ENCODE data around the gene FA2H. TPM values are rescaled to one million over a fixed set of nuclear protein-coding genes. Genes with fewer than 3 reads are reported as not detected.
A peak's percentile ranks its signal among the peaks of the same experiment; 100 is the strongest.

FA2H gene
- total and polyA plus RNA-seq, 2 of the 13 experiments (the other 11 are each of a cell fraction or from before 2014, with no cell fraction given), result 0.20 TPM; not detected in 1

- TF ChIP-seq, protein P1, sequence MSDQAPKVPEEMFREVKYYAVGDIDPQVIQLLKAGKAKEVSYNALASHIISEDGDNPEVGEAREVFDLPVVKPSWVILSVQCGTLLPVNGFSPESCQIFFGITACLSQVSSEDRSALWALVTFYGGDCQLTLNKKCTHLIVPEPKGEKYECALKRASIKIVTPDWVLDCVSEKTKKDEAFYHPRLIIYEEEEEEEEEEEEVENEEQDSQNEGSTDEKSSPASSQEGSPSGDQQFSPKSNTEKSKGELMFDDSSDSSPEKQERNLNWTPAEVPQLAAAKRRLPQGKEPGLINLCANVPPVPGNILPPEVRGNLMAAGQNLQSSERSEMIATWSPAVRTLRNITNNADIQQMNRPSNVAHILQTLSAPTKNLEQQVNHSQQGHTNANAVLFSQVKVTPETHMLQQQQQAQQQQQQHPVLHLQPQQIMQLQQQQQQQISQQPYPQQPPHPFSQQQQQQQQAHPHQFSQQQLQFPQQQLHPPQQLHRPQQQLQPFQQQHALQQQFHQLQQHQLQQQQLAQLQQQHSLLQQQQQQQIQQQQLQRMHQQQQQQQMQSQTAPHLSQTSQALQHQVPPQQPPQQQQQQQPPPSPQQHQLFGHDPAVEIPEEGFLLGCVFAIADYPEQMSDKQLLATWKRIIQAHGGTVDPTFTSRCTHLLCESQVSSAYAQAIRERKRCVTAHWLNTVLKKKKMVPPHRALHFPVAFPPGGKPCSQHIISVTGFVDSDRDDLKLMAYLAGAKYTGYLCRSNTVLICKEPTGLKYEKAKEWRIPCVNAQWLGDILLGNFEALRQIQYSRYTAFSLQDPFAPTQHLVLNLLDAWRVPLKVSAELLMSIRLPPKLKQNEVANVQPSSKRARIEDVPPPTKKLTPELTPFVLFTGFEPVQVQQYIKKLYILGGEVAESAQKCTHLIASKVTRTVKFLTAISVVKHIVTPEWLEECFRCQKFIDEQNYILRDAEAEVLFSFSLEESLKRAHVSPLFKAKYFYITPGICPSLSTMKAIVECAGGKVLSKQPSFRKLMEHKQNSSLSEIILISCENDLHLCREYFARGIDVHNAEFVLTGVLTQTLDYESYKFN (CRISPR knock-in tag; conservative IDR thresholded peaks at IDR 0.05), result 0 out of 2 replicates have a peak, but pooled peaks have one; percentile 27
- TF ChIP-seq RELA (CRISPR knock-in tag; IDR thresholded peaks at IDR 0.05) (no peak), ZNF10 (CRISPR knock-in tag; IDR thresholded peaks at IDR 0.05; ENCODE audit: borderline replicate concordance, low read depth) (no peak), ZNF205 (CRISPR knock-in tag; IDR thresholded peaks at IDR 0.05) (no peak), SP1 (IDR thresholded peaks at IDR 0.05) (no peak), SP1 (CRISPR knock-in tag; IDR thresholded peaks at IDR 0.05) (no peak), SMC3 (IDR thresholded peaks at IDR 0.05; ENCODE audit: low read length) (no peak), TSC22D2 (CRISPR knock-in tag; IDR thresholded peaks at IDR 0.05; ENCODE audit: borderline replicate concordance) (0 out of 2 replicates have a peak, but pooled peaks have one; percentile 42), ZNF816 (CRISPR knock-in tag; IDR thresholded peaks at IDR 0.05; ENCODE audit: borderline replicate concordance) (0 out of 2 replicates have a peak, but pooled peaks have one; percentile 10), ZNF782 (CRISPR knock-in tag; IDR thresholded peaks at IDR 0.05; ENCODE audit: borderline replicate concordance) (no peak), SPEN (CRISPR knock-in tag; IDR thresholded peaks at IDR 0.05; ENCODE audit: low read depth) (no peak), NFYC (CRISPR knock-in tag; IDR thresholded peaks at IDR 0.05) (no peak), ZNF569 (CRISPR knock-in tag; IDR thresholded peaks at IDR 0.05; ENCODE audit: borderline replicate concordance) (no peak), ARNT2 (CRISPR knock-in tag; IDR thresholded peaks at IDR 0.05; ENCODE audit: low read depth) (no peak), MTERF4 (CRISPR knock-in tag; IDR thresholded peaks at IDR 0.05) (no peak), NFRKB (IDR thresholded peaks at IDR 0.05) (no peak), SRF (IDR thresholded peaks at IDR 0.05; ENCODE audit: low read depth, low read length) (no peak), DRAP1 (CRISPR knock-in tag; IDR thresholded peaks at IDR 0.05) (no peak; the same call in 1 of the 2 replicates), HMG20B (CRISPR knock-in tag; conservative IDR thresholded peaks at IDR 0.05) (no peak)
- TF ChIP-seq, protein P2, sequence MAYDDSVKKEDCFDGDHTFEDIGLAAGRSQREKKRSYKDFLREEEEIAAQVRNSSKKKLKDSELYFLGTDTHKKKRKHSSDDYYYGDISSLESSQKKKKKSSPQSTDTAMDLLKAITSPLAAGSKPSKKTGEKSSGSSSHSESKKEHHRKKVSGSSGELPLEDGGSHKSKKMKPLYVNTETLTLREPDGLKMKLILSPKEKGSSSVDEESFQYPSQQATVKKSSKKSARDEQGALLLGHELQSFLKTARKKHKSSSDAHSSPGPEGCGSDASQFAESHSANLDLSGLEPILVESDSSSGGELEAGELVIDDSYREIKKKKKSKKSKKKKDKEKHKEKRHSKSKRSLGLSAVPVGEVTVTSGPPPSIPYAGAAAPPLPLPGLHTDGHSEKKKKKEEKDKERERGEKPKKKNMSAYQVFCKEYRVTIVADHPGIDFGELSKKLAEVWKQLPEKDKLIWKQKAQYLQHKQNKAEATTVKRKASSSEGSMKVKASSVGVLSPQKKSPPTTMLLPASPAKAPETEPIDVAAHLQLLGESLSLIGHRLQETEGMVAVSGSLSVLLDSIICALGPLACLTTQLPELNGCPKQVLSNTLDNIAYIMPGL (CRISPR knock-in tag; IDR thresholded peaks at IDR 0.05; ENCODE audit: borderline replicate concordance in 1 of 2, low read depth in 1 of 2), result 0 out of 4 replicates have a peak, but pooled peaks of 1 of the 2 experiments have one; percentile 31
- TF ChIP-seq, protein P3, sequence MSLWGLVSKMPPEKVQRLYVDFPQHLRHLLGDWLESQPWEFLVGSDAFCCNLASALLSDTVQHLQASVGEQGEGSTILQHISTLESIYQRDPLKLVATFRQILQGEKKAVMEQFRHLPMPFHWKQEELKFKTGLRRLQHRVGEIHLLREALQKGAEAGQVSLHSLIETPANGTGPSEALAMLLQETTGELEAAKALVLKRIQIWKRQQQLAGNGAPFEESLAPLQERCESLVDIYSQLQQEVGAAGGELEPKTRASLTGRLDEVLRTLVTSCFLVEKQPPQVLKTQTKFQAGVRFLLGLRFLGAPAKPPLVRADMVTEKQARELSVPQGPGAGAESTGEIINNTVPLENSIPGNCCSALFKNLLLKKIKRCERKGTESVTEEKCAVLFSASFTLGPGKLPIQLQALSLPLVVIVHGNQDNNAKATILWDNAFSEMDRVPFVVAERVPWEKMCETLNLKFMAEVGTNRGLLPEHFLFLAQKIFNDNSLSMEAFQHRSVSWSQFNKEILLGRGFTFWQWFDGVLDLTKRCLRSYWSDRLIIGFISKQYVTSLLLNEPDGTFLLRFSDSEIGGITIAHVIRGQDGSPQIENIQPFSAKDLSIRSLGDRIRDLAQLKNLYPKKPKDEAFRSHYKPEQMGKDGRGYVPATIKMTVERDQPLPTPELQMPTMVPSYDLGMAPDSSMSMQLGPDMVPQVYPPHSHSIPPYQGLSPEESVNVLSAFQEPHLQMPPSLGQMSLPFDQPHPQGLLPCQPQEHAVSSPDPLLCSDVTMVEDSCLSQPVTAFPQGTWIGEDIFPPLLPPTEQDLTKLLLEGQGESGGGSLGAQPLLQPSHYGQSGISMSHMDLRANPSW (CRISPR knock-in tag; IDR thresholded peaks at IDR 0.05; ENCODE audit: borderline replicate concordance), result 0 out of 2 replicates have a peak, but pooled peaks have one; percentile 13
Measured at GRCh38 chr16:74667255-74667700, 107.3 kb downstream of the FA2H start (continued).
